Loucy (cell line): ENCODE measurements around the gene KDELR3.

ENCODE experiments used
- EZH2phosphoT487 ChIP-seq: fragments of 200-600 bp; IDR thresholded peaks from 2 replicates; pipeline ENCODE4 v1.6.1; 2018; ENCODE audit warnings: antibody characterized with exemption, mild to moderate bottlenecking, moderate library complexity, borderline replicate concordance
- TF ChIP-seq, protein P1 (sequence below): fragments of 200-600 bp; sonication (generic); conservative IDR thresholded peaks from 2 replicates; pipeline ENCODE4 v1.5.1; 2014; ENCODE audit warnings: mild to moderate bottlenecking, antibody characterized with exemption, low read length

DNA sequence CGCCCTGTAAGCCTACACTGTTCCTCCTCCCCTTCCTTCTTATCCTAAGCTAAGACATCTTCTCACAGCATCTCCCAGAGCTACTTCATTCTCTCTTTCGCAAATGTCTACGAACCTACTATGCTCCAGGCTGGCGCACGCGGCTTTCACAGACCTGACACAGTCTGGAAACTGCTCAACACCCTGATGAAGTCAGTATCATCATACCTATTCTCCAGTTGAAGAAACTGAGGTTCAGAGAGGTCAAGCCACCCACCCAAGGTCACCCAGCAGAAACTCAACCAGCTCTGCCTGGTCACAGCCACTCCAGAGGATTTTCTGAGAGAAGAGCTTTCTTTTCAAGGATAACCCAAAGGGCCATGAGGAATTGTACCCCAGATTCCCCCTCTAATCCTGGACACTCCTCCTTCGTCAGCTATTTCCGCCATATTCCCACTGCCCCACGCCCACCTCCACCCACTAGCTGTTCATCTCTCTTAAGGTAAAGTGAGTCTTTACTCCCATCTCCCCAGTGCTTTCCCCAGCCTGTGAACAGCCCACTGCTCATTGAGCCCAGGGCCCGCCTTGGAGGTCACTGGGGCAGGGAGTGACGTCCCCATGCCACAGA lies 14.7 kb upstream of the KDELR3 start:
- TF ChIP-seq, protein P1, sequence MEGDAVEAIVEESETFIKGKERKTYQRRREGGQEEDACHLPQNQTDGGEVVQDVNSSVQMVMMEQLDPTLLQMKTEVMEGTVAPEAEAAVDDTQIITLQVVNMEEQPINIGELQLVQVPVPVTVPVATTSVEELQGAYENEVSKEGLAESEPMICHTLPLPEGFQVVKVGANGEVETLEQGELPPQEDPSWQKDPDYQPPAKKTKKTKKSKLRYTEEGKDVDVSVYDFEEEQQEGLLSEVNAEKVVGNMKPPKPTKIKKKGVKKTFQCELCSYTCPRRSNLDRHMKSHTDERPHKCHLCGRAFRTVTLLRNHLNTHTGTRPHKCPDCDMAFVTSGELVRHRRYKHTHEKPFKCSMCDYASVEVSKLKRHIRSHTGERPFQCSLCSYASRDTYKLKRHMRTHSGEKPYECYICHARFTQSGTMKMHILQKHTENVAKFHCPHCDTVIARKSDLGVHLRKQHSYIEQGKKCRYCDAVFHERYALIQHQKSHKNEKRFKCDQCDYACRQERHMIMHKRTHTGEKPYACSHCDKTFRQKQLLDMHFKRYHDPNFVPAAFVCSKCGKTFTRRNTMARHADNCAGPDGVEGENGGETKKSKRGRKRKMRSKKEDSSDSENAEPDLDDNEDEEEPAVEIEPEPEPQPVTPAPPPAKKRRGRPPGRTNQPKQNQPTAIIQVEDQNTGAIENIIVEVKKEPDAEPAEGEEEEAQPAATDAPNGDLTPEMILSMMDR: no peak
- TF ChIP-seq EZH2phosphoT487: no peak
